Gastroesophageal sphincter (tissue), 4 donors: ENCODE data around the gene CBFA2T2. TPM values are rescaled to one million over a fixed set of nuclear protein-coding genes. Genes with fewer than 3 reads are reported as not detected.
"Not testable (repeated sequence)": the region's sequence is repeated elsewhere in the genome, so short reads cannot be mapped to it uniquely, and the experiment has no call there.

ENCODE experiments used
- ATAC-seq: fragments of 150-250 bp; one replicate; pipeline ENCODE4 v1.9.1; 2016; ENCODE audit warnings: mild to moderate bottlenecking, moderate library complexity
- H3K27ac ChIP-seq, 4 donors: fragments of 200-600 bp; sonication (generic) in 3 of 4; 1 replicate in 3 of 4; 2 replicates in 1 of 4; pipeline ENCODE4 v1.5.1; 2016 to 2019
- H3K27me3 ChIP-seq: fragments of 200-600 bp; sonication (generic); one replicate; pipeline ENCODE4 v1.5.1; 2019
- H3K36me3 ChIP-seq, 2 donors: fragments of 200-600 bp; sonication (generic); one replicate each; pipeline ENCODE4 v1.5.1; 2019; ENCODE audit warnings: control low read depth in 1 of 2
- H3K4me1 ChIP-seq, 3 donors: fragments of 200-600 bp; sonication (generic); 1 replicate in 2 of 3; 2 replicates in 1 of 3; pipeline ENCODE4 v1.5.1; 2016 to 2019; ENCODE audit warnings: control low read depth in 2 of 3
- H3K4me3 ChIP-seq, 2 donors: fragments of 200-600 bp; sonication (generic); one replicate each; pipeline ENCODE4 v1.5.1; 2019; ENCODE audit warnings: mild to moderate bottlenecking in 1 of 2, moderate library complexity in 1 of 2
- H3K9me3 ChIP-seq, 3 donors: fragments of 200-600 bp; sonication (generic); one replicate each; pipeline ENCODE4 v1.5.1; 2017 to 2019; ENCODE audit warnings: control low read depth in 2 of 3
- EP300 ChIP-seq: sonication (generic); formaldehyde crosslinking; IDR thresholded peaks from one replicate; pipeline ENCODE4 v1.6.1; 2017; ENCODE audit warnings: antibody characterized with exemption, mild to moderate bottlenecking
- POLR2A ChIP-seq, 2 donors: fragments of 450-650 bp; IDR thresholded peaks; one replicate each; pipeline ENCODE4 v1.6.1; 2017; ENCODE audit warnings: antibody characterized with exemption in 2 of 2, mild to moderate bottlenecking in 2 of 2, moderate library complexity in 1 of 2
- POLR2AphosphoS5 ChIP-seq: sonication (generic); formaldehyde crosslinking; IDR thresholded peaks from one replicate; pipeline ENCODE4 v1.6.1; 2017; ENCODE audit warnings: antibody characterized with exemption
- WGBS, 2 donors: methylation state at CpG; one replicate each; pipeline ENCODE4 v1.1.5; 2018; ENCODE audit warnings: low coverage in 1 of 2; 5-methylcytosine and 5-hydroxymethylcytosine counted together
- total RNA-seq, 4 donors: library from RNA; depleted of rRNA; stranded (reverse); fragments of >200 nt; gene quantifications; one replicate each; pipeline ENCODE4 v1.1.0, GENCODE V29; 2016
- TF ChIP-seq, protein P1 (sequence below), 4 experiments: fragments of 200-600 bp in 2 of 4; fragments of 450-650 bp in 2 of 4; sonication (generic) in 1 of 4; IDR thresholded peaks; one replicate each; pipeline ENCODE4 v1.5.1; 2017 to 2019; ENCODE audit warnings: antibody characterized with exemption in 4 of 4, mild to moderate bottlenecking in 2 of 4, moderate library complexity in 2 of 4

CBFA2T2 gene
- total RNA-seq, 4 donors from 2014 or later = 11.1 to 17.4 (median 14.2) TPM

GRCh38 chr20:33578510-33578909, 88.6 kb downstream of the CBFA2T2 start:
- WGBS, 2 donors = 38 to 100% methylated on average over 1 of the region's 1 CpG
- H3K36me3 ChIP-seq = no peaks in the 10 kb centered on the region
- TF ChIP-seq EP300 (no peak), POLR2A (IDR thresholded peaks at IDR 0.05) (no peak), POLR2AphosphoS5 (no peak)
- TF ChIP-seq, protein P1, sequence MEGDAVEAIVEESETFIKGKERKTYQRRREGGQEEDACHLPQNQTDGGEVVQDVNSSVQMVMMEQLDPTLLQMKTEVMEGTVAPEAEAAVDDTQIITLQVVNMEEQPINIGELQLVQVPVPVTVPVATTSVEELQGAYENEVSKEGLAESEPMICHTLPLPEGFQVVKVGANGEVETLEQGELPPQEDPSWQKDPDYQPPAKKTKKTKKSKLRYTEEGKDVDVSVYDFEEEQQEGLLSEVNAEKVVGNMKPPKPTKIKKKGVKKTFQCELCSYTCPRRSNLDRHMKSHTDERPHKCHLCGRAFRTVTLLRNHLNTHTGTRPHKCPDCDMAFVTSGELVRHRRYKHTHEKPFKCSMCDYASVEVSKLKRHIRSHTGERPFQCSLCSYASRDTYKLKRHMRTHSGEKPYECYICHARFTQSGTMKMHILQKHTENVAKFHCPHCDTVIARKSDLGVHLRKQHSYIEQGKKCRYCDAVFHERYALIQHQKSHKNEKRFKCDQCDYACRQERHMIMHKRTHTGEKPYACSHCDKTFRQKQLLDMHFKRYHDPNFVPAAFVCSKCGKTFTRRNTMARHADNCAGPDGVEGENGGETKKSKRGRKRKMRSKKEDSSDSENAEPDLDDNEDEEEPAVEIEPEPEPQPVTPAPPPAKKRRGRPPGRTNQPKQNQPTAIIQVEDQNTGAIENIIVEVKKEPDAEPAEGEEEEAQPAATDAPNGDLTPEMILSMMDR (IDR thresholded peaks at IDR 0.05) = no peak
- ATAC-seq = no peak
- H3K4me1 ChIP-seq = peaks cover 3 to 46% (median 6%) of the 10 kb centered on the region in 3 donors
- no peak overlapping the region for H3K27ac ChIP-seq
- H3K27me3 ChIP-seq = no peaks in the 10 kb centered on the region
- no peak overlapping the region for H3K4me3 ChIP-seq
- no peaks in the 10 kb centered on the region for H3K9me3 ChIP-seq

DNA sequence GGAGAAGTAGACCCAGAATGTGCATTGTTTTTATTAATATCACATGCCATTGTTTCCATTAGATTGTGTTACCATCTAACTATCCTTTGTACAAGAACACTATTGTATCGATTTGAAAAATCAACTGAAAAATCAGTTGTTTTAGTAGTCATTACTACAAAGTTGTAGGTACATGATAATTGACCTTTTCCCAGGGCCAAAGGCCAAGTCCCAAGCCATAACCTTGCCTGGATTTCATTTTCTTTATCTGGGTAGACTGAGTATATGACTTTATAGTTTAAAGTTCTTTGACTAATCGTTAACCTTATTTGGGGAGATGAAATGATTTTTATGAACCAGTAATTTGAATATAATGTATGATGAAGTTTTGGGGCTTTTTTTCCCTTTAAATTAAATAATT, 93.2 kb downstream of the CBFA2T2 start:
- no peak for ATAC-seq
- no peaks in the 10 kb centered on the region for H3K36me3 ChIP-seq
- peaks cover 0 to 23% (median 0%) of the 10 kb centered on the region in 3 donors for H3K4me1 ChIP-seq
- 95 to 100% methylated on average over 2 of the region's 2 CpGs for WGBS, 2 donors
- no peak overlapping the region for H3K27ac ChIP-seq
- TF ChIP-seq POLR2AphosphoS5 (no peak), POLR2A (IDR thresholded peaks at IDR 0.05) (no peak), EP300 (no peak)
- TF ChIP-seq, protein P1 (IDR thresholded peaks at IDR 0.05) = no peak
- no peak overlapping the region for H3K4me3 ChIP-seq
- no peaks in the 10 kb centered on the region for H3K9me3 ChIP-seq
- no peaks in the 10 kb centered on the region for H3K27me3 ChIP-seq

DNA sequence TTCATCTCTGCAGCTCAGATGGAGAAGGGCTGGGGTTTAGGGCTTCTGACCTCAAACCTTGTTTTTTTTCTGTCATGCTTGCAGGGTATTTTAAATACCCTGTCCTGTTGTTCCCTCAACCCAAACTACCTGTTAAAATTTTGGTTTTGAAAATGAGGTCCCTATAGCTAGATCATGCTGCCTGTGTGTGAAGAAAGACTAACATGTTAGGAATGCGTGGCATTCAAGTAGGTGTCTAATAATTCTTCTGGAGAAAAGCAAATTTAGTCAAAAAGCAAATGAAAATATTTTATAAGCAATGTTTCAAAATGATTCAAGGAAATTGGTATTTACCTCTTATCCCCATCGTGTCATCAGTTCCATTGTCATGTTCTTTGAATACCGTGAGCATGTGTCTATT, 95.1 kb downstream of the CBFA2T2 start:
- H3K4me3 ChIP-seq = no peak overlapping the region
- no peak for ATAC-seq
- 89 to 95% methylated on average over 3 of the region's 3 CpGs for WGBS, 2 donors
- H3K4me1 ChIP-seq = peaks cover 0 to 14% (median 0%) of the 10 kb centered on the region in 3 donors
- TF ChIP-seq POLR2AphosphoS5 (no peak), POLR2A (IDR thresholded peaks at IDR 0.05) (no peak)
- no peaks in the 10 kb centered on the region for H3K36me3 ChIP-seq
- H3K9me3 ChIP-seq = no peaks in the 10 kb centered on the region
- H3K27me3 ChIP-seq = no peaks in the 10 kb centered on the region
- no peak overlapping the region for H3K27ac ChIP-seq

GRCh38 chr20:33585413-33585812, 95.5 kb downstream of the CBFA2T2 start:
- H3K9me3 ChIP-seq = no peaks in the 10 kb centered on the region
- H3K27ac ChIP-seq = no peak overlapping the region
- H3K4me3 ChIP-seq = no peak overlapping the region
- ATAC-seq = no peak
- peaks cover 0 to 14% (median 0%) of the 10 kb centered on the region in 3 donors for H3K4me1 ChIP-seq
- no peaks in the 10 kb centered on the region for H3K36me3 ChIP-seq
- no peaks in the 10 kb centered on the region for H3K27me3 ChIP-seq
- WGBS, 2 donors = 88 to 91% methylated on average over 4 of the region's 4 CpGs
- no peak for TF ChIP-seq POLR2AphosphoS5

DNA sequence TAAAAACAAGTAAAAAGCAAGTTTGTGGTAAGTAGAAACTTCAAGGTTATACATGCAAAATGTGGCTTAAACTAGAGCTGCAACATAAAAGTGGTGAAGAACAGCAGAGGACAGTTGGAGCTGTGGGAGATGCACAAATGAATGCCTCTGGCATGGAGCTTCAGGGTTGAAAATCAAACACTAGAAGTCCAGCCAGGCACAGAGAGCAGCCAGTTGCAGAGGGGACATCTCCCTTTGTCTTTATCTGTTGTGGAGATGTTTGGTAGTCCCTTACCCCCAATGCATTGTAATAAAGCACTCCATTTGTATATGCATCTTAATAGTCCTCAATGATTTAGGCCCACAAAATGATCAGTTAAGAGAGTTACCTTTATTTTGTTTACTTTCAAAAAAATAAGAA, 99.2 kb downstream of the CBFA2T2 start:
- Histone ChIP-seq H3K27me3 (no peaks in the 10 kb centered on the region), H3K4me1 (peaks cover 0 to 8% (median 0%) of the 10 kb centered on the region in 3 donors), H3K9me3 (no peaks in the 10 kb centered on the region), H3K27ac (no peak overlapping the region), H3K4me3 (no peak overlapping the region), H3K36me3 (no peaks in the 10 kb centered on the region)
- TF ChIP-seq POLR2A (IDR thresholded peaks at IDR 0.05) = no peak
- TF ChIP-seq POLR2AphosphoS5 = no peak
- ATAC-seq = no peak

DNA sequence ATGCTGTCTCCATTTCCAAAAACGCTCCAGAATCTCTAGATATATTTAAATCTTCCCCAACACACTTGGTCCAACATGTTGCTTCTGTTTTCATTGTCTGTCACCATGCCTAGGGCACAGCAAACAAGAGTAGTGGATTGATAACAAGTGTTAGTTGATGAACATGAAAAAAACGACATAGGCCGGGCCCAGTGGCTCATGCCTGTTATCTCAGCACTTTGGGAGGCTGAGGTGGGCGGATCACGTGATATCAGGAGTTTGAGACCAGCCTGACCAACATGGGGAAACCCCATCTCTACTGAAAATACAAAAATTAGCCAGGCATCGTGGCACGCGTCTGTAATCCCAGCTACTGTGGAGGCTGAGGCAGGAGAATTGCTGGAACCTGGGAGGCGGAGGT, 102.0 kb downstream of the CBFA2T2 start:
- H3K9me3 ChIP-seq, H3K27ac ChIP-seq, H3K4me1 ChIP-seq, H3K4me3 ChIP-seq, ATAC-seq, H3K36me3 ChIP-seq, H3K27me3 ChIP-seq: not testable (repeated sequence)
- 85 to 97% methylated on average over 7 of the region's 9 CpGs for WGBS, 2 donors

DNA sequence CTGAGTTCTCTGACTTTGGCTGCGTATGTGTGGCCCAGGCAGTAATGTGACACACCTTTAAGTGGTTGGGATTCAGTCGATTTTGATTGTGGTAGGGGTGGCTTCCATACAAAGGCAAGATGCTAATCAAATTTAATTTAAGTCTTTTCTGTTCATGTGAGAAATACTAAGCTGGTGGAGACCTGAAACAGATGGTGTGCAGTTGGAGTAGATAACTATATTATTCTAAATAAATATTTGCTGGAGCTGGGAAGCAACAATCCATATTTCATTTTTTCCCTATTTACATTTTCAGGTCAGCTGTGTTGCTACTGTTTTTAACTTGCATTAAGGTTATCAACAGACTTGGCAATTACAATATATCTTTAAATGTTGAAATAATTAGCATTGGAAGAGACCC, 104.8 kb downstream of the CBFA2T2 start:
- Histone ChIP-seq H3K27me3 (no peaks in the 10 kb centered on the region), H3K4me1 (no peaks in the 10 kb centered on the region), H3K9me3 (no peaks in the 10 kb centered on the region), H3K4me3 (no peak overlapping the region), H3K27ac (no peak overlapping the region), H3K36me3 (no peaks in the 10 kb centered on the region)
- TF ChIP-seq, protein P1 (IDR thresholded peaks at IDR 0.05) = no peak
- TF ChIP-seq POLR2AphosphoS5 = no peak
- TF ChIP-seq POLR2A (IDR thresholded peaks at IDR 0.05) = no peak
- no peak for TF ChIP-seq EP300
- ATAC-seq = no peak
- 81% methylated on average over 2 of the region's 2 CpGs for WGBS, 2 donors
